Measurements from ENCODE around the gene TMBIM1. TPM values are rescaled to one million over a fixed set of nuclear protein-coding genes. Genes with fewer than 3 reads are reported as not detected.

The TMBIM1 gene
- total RNA-seq, 1 experiment from 2014 or later = 23.5 TPM

DNA sequence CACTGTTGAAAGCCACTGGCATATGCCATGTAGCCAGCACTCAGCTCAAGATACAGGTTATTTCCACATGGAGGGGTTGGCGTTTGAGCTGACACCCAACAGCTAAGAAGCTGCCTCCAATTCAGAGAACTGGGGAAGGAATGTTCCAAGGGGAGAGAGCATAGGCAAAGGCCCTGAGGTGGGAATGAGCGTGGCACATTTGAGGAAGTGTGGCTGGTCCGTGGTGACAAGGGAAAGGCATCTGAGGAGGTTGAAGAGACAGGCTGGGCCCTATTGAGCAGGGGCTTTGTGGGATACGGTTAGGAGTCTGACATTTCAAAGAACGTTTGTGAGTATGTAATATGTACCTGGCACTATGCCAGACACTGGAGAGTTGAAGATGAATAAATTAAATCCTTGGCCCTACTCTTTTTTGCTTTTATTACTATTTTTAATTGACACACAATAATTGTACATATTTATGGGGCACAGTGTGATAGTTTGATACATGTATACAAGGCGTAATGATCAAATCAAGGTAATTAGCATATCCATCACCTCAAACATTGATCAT lies 27.6 kb upstream of the TMBIM1 start:
- no peaks in the 10 kb centered on the region for H3K9me3 Mint-ChIP-seq
- CTCF ChIA-PET = interaction anchor here (0.6 to 1.0 kb wide), 4 partner anchors 19 to 47 kb away, joined by 3 read pairs; partner anchors contain the start of gene CATIP

DNA sequence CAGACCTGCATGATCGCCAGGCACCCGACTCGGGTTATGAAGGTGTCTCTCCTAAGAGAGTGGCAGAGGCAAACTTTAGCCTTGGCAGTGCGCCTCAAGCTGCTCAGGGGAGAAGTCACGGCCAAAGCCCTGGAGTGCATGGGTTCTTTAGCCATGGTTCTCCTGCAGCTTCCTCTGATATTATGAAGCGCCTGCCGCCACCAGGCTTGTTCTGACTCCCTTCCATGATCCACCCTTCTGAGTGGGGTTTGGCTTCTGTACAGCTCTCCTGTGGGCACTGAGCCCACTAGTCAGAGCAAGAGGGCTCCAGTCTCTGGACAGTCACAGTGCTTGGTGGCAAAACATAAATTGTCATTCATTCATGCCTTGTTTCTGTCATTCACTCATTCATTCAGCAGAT lies 25.9 kb upstream of the TMBIM1 start:
- Mint-ChIP-seq H3K27ac (no peak overlapping the region), H3K4me1 (peaks cover 19% of the 10 kb centered on the region), H3K27me3 (ENCODE audit: low read depth) (peaks cover 3% of the 10 kb centered on the region), H3K4me3 (no peak overlapping the region), H3K36me3 (no peaks in the 10 kb centered on the region), H3K9me3 (no peaks in the 10 kb centered on the region)
- DNase-seq (ENCODE audit: low spot score) = no peak
- ChIA-PET CTCF (no interaction called here), POLR2A (no interaction called here)
- no peak for ATAC-seq
- TF ChIP-seq TEAD4 (CRISPR knock-in tag; IDR thresholded peaks at IDR 0.05) (no peak), ZNF423 (CRISPR knock-in tag; IDR thresholded peaks at IDR 0.05) (no peak), JUN (CRISPR knock-in tag; IDR thresholded peaks at IDR 0.05) (no peak), NR3C1 (CRISPR knock-in tag; conservative IDR thresholded peaks at IDR 0.05; ENCODE audit: low read depth) (no peak), EMX1 (CRISPR knock-in tag; IDR thresholded peaks at IDR 0.05) (no peak), GTF2I (CRISPR knock-in tag; conservative IDR thresholded peaks at IDR 0.05) (no peak), JAZF1 (CRISPR knock-in tag; IDR thresholded peaks at IDR 0.05) (no peak), ZNF317 (CRISPR knock-in tag; IDR thresholded peaks at IDR 0.05; ENCODE audit: borderline replicate concordance, low read depth) (no peak)
- TF ChIP-seq, protein P1, sequence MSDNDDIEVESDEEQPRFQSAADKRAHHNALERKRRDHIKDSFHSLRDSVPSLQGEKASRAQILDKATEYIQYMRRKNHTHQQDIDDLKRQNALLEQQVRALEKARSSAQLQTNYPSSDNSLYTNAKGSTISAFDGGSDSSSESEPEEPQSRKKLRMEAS (CRISPR knock-in tag; IDR thresholded peaks at IDR 0.05) = no peak
- TF ChIP-seq, protein P2, sequence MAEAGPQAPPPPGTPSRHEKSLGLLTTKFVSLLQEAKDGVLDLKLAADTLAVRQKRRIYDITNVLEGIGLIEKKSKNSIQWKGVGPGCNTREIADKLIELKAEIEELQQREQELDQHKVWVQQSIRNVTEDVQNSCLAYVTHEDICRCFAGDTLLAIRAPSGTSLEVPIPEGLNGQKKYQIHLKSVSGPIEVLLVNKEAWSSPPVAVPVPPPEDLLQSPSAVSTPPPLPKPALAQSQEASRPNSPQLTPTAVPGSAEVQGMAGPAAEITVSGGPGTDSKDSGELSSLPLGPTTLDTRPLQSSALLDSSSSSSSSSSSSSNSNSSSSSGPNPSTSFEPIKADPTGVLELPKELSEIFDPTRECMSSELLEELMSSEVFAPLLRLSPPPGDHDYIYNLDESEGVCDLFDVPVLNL (CRISPR knock-in tag; IDR thresholded peaks at IDR 0.05; ENCODE audit: borderline replicate concordance, low read depth) = no peak
- TF ChIP-seq, protein P3, sequence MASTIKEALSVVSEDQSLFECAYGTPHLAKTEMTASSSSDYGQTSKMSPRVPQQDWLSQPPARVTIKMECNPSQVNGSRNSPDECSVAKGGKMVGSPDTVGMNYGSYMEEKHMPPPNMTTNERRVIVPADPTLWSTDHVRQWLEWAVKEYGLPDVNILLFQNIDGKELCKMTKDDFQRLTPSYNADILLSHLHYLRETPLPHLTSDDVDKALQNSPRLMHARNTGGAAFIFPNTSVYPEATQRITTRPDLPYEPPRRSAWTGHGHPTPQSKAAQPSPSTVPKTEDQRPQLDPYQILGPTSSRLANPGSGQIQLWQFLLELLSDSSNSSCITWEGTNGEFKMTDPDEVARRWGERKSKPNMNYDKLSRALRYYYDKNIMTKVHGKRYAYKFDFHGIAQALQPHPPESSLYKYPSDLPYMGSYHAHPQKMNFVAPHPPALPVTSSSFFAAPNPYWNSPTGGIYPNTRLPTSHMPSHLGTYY (CRISPR knock-in tag; IDR thresholded peaks at IDR 0.05) = no peak
- TF ChIP-seq, protein P4, sequence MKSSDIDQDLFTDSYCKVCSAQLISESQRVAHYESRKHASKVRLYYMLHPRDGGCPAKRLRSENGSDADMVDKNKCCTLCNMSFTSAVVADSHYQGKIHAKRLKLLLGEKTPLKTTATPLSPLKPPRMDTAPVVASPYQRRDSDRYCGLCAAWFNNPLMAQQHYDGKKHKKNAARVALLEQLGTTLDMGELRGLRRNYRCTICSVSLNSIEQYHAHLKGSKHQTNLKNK (CRISPR knock-in tag; IDR thresholded peaks at IDR 0.05) = no peak
- TF ChIP-seq, protein P5, sequence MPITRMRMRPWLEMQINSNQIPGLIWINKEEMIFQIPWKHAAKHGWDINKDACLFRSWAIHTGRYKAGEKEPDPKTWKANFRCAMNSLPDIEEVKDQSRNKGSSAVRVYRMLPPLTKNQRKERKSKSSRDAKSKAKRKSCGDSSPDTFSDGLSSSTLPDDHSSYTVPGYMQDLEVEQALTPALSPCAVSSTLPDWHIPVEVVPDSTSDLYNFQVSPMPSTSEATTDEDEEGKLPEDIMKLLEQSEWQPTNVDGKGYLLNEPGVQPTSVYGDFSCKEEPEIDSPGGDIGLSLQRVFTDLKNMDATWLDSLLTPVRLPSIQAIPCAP (CRISPR knock-in tag; IDR thresholded peaks at IDR 0.05) = no peak

More for the DNA sequence above, 27.6 kb upstream of the TMBIM1 start:
- Mint-ChIP-seq H3K36me3 (no peaks in the 10 kb centered on the region), H3K4me3 (no peak overlapping the region), H3K27me3 (ENCODE audit: low read depth) (peaks cover 3% of the 10 kb centered on the region), H3K27ac (no peak overlapping the region), H3K4me1 (peaks cover 27% of the 10 kb centered on the region)
- DNase-seq (ENCODE audit: low spot score) = no peak
- ATAC-seq = no peak
- POLR2A ChIA-PET = no interaction called here
- TF ChIP-seq SP1 (CRISPR knock-in tag; conservative IDR thresholded peaks at IDR 0.05) = no peak
- TF ChIP-seq, protein P6, sequence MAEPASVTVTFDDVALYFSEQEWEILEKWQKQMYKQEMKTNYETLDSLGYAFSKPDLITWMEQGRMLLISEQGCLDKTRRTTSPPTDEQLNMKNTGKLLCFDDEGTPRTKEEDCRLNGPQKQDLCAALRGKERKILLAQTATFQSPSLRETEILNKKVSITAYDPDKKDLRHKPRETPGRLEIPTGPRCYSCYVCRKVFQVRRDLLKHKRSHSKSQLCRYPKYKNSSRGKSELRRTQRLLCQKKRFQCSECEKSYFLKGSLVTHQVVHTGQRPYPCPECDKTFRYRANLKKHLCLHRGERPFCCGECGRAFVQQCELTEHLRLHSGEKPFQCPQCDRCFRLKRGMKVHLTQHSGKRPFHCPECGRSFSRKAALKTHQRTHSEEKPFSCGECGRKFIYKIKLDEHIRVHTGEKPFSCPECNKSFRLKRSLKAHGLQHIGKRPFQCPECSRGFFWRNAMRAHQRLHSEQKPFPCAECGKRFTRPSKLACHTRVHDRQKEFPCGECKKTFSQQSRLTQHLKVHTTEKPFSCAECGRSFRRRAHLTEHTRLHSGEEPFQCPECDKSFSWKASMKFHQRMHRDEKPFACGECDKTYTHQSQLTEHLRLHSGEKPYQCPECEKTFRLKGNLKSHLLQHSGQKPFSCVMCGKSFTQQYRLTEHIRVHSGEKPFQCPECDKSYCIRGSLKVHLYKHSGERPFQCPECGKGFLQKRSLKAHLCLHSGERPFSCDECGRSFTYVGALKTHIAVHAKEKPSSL (CRISPR knock-in tag; conservative IDR thresholded peaks at IDR 0.05) = no peak
- TF ChIP-seq, protein P7, sequence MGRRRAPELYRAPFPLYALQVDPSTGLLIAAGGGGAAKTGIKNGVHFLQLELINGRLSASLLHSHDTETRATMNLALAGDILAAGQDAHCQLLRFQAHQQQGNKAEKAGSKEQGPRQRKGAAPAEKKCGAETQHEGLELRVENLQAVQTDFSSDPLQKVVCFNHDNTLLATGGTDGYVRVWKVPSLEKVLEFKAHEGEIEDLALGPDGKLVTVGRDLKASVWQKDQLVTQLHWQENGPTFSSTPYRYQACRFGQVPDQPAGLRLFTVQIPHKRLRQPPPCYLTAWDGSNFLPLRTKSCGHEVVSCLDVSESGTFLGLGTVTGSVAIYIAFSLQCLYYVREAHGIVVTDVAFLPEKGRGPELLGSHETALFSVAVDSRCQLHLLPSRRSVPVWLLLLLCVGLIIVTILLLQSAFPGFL (CRISPR knock-in tag; IDR thresholded peaks at IDR 0.05; ENCODE audit: borderline replicate concordance) = no peak

Measured in WTC11 (cell line).